ENCODE measurements around the gene HNRNPK. TPM values are rescaled to one million over a fixed set of nuclear protein-coding genes. Genes with fewer than 3 reads are reported as not detected.

The HNRNPK gene
- total and polyA plus RNA-seq, 2 of the 13 experiments (the other 11 are each of a cell fraction or from before 2014, with no cell fraction given), result 321 to 712 TPM

GRCh38 chr9:83980395-83981125 is 545 bp upstream of the HNRNPK start, which contains the start of gene RMI1 (continued):
- TF ChIP-seq DMTF1 (CRISPR knock-in tag; IDR thresholded peaks at IDR 0.05) (no peak; the same call in 1 of the 2 replicates), FOXO1 (CRISPR knock-in tag; IDR thresholded peaks at IDR 0.05) (peak; percentile 46), SIN3B (IDR thresholded peaks at IDR 0.05; ENCODE audit: low read length) (0 out of 2 replicates have a peak, but pooled peaks have one; percentile 54), NFKBIZ (CRISPR knock-in tag; IDR thresholded peaks at IDR 0.05) (no peak), ZHX2 (IDR thresholded peaks at IDR 0.05; ENCODE audit: low read depth) (0 out of 2 replicates have a peak, but pooled peaks have one; percentile 17), ZHX2 (CRISPR knock-in tag; IDR thresholded peaks at IDR 0.05; ENCODE audit: borderline replicate concordance) (no peak), MTERF4 (CRISPR knock-in tag; IDR thresholded peaks at IDR 0.05) (peak; percentile 11; the same call in 1 of the 2 replicates), CENPX (CRISPR knock-in tag; IDR thresholded peaks at IDR 0.05) (no peak), ZNF33A (CRISPR knock-in tag; IDR thresholded peaks at IDR 0.05; ENCODE audit: borderline replicate concordance) (no peak), NONO (IDR thresholded peaks at IDR 0.05) (no peak), NONO (CRISPR knock-in tag; conservative IDR thresholded peaks at IDR 0.05) (peak; percentile 79), PHF21A (CRISPR knock-in tag; IDR thresholded peaks at IDR 0.05) (no peak), ZFP41 (CRISPR knock-in tag; IDR thresholded peaks at IDR 0.05; ENCODE audit: borderline replicate concordance) (no peak), ZSCAN12 (CRISPR knock-in tag; IDR thresholded peaks at IDR 0.05) (peak; percentile 8; the same call in 1 of the 2 replicates), RFXANK (CRISPR knock-in tag; IDR thresholded peaks at IDR 0.05) (0 out of 2 replicates have a peak, but pooled peaks have one; percentile 32), HCFC1 (IDR thresholded peaks at IDR 0.05; ENCODE audit: low read depth, low read length) (peak; percentile 35; the same call in 1 of the 2 replicates), UBTF (CRISPR knock-in tag; IDR thresholded peaks at IDR 0.05) (peak; percentile 81; the same call in 1 of the 2 replicates), ZNF780A (CRISPR knock-in tag; IDR thresholded peaks at IDR 0.05) (peak; percentile 50; the same call in 1 of the 2 replicates)

Data from HepG2 (cell line).